ENCODE data around the gene NRAS.

NRAS gene

DNA sequence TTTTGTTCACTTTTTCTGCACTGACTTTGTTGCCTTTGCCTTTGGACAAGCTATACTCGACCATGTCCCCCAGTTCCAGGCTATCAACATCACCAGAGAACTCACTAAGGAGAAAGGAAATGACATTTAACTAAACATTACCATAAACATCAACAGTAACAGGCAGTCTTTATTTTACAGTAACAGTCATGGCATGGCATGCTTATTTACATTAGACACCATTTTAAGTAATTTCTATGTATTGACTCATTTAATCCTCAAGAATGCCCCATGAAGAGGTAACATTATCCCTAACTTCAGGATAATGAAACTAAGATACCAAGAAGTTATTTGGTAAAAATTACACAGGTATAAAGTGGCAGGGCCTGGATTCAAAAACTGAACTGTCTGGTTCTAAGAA is 8.7 kb upstream of the NRAS start:
- no peak for DNase-seq

DNA sequence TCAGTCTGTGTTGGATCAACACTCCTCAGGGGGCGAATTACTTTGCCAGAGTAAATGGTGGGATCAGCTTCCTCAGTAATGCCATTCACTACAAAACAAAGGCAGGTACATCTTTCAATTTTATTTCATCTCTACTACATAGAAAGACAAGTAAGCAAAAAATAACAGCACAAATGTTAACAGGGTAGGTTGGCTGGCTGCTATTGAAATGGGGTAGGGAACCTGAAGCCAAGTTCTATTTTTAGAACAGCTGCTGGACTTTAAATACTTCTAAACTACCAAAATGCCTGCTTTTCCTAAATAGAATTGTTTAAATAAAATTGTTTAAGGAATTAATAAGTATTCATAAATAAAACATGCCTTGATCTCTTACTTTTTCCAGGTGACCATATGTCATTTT is 7.3 kb upstream of the NRAS start:
- no peak for DNase-seq

DNA sequence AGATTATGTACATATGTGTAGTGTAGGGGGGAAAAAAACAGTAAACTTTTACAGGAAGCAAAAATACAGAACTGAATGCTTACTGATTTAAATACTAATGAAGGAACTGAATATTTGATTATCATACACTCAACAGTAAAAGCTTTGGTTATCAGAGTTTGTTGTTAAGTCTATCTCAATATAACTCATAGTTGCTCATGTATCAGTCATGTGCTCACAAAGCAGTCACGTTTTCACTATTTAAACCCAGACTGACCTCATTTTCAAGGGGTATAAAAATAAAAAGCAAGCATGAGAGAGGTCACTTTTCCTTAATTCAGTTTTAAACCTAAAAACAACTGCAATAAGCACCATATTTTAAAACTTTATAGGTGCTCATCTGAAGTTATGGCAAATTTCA is 6.9 kb upstream of the NRAS start:
- no peak for DNase-seq

DNA sequence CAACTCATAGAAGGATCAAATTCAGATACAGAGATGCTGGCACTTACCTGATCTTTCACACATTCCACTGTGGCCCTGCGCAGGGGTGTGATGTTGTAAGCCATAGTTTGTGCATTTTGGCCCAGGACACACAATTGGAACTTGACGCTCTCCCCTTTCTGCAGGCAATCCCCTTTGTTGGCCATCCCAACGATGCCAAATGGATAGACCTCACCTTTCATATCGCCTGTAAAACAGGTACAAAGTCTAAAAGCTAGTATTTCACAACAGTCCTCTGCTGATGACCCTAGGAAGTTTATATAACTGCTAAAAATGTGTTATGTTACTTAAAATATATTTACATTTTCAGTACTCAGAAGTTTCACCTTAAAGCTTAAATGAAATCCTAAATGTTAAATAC is 3.9 kb upstream of the NRAS start:
- DNase-seq: no peak

DNA sequence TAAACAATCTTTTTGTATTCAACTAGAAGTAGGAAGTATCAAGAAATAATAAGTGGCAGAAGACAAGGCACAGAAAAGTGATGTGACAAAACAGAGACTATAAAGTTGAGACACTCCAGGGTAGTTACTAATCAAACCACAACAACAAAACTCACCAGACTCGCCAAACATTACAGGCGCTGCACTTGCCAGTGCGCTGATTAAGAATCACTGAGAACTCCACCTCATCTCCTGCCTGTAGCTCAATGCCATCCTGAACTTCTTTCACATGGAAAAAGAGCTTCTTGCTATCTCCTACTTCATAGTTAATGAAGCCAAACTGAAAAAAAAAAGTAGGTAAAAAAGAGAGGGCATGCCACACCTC is 2.8 kb upstream of the NRAS start:
- no peak for DNase-seq

DNA sequence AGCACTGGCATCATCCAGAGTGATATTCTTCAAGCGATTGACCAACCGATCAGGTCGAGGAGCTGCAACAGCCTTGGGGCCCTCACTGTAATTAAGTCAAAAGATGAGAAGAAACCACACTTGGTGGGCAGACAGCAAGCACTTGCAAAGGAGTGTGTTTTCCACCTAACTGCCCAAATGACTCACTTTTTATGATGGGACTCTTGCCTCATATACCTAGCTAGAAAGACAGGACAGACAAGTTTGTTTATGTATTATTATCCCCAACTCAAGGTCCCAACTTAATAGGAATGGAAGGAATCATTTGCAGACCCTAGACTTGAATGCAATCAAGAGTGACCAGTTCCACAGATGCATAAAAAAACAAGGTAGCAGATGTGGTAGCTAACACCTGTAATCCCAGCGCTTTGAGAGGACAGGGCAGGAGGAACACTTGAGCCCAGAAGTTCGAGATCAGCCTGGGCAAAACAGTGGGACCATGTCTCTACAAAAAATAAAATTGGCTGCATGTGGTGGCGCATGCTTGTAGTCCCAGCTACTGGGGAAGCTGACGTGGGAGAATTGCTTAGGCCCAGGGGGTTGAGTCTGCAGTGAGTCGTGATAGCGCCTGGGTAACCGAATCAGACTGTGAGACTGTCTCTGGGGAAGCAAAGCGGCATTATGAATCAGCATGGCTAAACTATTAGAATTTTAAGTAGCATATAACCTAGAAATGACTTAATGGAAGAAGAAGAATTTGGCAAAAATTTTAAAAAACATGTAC is 2.3 kb upstream of the NRAS start:
- DNase-seq: no peak

DNA sequence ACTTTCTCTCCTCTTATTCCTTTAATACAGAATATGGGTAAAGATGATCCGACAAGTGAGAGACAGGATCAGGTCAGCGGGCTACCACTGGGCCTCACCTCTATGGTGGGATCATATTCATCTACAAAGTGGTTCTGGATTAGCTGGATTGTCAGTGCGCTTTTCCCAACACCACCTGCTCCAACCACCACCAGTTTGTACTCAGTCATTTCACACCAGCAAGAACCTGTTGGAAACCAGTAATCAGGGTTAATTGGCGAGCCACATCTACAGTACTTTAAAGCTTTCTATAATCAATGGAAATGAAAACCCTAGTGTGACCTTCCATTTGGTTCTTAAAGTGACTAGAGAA is 643 bp downstream of the NRAS start:
- no peak for DNase-seq

DNA sequence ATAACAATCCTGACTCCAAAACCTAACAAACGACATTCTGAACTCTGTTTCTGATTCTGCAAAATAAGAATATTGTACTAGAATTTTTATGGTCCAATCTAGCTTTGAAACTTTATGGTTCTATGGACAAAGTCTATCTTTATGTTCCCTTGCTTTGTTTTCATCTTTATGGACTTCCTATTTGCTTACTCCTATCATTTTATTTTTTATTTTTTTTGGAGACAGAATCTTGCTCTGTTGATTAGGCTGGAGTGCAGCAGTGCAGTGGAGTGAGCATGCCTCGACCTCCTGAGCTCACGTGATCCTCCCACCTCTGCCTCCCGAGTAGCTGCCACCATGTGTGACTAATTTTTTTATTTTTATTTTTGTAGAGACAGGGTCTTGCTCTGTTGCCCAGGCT is 3.6 kb downstream of the NRAS start:
- no peak for DNase-seq

DNA sequence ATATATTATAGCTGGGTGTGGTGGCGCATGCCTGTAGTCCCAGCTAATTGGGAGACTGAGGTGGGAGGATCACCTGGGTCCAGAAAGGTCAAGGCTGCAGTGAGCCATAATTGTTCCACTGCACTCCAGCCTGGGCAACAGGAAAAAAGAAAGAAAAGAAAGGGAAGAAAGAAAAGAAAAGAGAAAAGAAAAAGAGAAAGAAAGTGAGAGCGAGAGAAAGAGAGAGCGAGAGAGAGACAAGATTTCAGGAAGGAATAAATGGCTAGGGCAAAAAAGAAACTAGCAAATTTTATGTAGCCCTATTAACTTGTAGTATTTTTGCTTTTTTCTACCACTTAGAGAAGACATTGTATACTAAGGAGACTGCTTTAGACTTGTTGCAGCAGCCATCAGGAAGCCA is 6.2 kb downstream of the NRAS start:
- DNase-seq: no peak

DNA sequence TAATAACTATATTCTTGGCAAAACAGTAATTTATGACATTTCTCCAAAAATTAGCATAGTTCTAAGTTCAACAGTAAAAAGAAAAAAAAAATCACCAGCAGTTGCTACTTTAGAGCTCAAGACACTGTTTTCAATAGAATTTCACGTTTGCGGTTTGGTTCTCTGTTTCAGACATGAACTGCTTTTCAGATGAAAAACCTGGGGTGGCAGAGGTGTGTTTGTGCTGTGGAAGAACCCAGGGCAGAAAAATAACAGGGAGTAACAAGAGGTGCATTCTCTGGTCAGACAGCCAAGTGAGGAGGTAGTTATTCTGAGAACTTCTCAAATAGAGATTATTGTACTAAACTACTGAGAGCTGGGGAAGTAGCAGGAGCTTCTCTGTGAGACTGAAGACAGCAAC is 9.0 kb downstream of the NRAS start:
- no peak for DNase-seq

DNA sequence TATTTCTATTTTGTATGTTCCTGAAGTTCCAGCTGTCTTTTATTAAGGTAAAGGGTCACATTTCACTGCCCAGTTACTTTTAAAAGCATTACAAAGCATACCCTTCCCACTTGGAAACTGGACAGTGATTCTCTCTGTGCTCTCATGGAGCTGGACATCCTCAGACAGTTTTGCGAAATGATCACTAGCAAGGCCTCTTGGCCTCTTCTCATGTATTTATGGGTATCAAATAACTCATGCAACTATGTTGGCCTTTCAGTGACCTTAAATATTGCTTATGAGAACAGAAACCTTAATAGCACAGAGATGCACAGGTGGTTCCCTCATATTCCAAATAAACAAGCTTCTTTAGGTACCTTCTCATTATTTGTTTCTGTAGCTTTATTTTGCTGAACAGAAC is 13.3 kb downstream of the NRAS start:
- DNase-seq: no peak

DNA sequence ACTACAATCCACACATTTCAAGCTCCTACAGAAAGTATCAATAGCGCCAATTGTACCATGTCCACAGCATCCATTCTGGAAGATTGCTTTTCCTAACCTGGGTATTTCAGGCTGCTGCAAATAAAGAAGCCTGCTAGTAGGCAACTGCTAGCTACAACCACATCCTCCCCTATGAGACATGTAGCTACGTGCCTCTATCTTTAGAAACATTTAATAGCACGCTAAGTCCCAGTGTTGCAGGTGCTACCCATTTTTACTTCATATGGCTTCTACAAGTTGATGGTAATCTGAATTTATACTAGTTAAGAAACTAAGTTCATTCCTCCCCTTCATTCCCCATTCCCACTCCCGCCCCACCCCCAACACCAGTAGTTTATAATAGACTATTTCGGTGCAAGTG is 13.8 kb downstream of the NRAS start:
- no peak for DNase-seq

DNA sequence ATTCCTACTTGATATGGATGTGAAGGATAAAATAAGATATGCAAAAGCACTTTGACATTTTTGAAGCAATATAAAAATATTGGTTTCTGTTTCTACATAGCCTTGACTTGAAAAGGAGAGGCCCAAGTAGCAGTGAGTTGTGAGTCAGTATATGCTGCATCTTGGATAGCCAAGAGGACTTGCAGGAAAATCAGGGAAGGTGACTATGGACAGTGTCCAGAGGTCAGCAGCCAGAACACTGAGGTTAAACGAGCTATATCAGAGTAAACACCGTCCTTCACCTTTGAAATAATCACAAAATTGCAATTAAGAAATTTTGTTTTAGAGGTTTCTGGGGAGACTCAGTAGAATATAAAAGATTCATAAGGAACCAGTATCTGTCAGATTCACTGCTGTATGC is 14.6 kb downstream of the NRAS start:
- DNase-seq: no peak

DNA sequence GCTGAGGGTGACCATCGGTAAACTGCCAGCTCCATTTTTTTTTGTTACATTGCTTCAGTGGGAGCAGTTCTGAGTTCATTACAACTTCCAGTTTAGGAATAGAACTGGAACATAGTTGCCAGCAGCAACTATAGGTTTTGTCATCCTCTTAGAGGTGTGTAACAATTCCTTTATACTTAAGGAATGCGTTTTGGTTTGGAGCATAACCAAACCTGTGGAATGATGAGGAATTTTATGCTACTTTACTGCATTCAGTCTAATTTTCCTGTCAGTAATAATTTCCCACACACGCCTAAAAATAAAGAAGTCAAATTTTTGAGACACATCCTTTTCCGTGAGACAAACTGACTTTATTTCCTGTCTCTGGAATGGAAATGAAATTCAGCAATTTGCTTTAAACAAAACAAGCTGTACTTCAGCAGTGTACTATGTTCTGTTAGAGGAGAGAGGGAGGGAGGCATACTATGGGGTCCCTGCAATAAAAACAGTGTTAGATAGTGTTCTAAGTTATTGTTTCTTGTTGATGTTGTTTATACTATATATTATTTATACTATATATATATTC is 16.5 kb downstream of the NRAS start:
- peak; percentile 5 for DNase-seq

DNA sequence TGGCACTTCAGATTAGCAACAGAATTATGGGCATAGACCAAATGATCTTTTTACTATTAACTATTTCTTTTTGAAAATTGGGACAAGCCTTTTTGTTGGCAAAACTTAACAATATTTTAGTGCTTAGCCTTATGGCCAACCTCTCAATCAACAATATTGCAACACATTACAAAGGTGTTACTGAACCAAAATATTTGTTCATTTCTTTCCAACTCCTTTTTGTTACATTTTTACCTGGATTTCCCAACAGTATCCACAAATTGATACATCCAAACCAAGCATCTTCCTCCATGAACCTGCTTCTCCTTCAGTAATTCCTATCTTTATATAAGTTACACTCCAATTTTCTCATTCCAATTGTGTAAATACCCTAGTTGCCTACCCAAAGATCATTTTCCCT is 19.8 kb downstream of the NRAS start:
- DNase-seq: no peak

DNA sequence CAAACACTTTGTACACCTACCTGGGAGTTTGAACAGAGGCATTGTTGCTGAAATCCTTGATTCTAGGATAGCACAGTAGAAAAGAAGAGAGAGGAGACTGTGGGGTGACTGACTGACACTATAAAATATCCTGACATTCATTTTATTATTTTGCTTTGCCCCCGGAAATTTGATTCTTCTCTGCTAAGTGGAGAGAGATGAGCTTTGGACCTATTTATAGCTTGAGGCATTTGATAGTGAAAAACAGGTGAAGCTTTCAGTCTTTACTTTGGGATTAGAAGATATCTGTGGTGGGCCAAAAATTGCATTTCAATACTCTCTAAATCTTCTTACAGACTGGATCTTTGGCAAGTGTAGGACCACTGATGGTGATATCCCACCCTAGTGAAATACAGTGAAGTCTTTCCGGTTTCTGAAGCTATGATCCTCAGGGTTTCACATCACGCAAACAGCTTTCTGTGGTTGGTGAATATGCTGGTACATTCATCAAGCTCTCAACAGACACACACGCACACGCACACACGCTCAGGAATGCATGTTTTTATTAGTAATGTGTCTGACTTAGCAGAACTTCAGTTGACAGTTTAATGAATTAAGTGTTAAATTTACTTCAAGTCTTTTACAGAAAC is 21.0 kb downstream of the NRAS start, which contains the start of gene AMPD1:
TSS of gene AMPD1 (minus strand) at position 117 of the 629 bp plus-strand sequence. CDS start at position 42, 75 bp downstream.
- DNase-seq: peak; percentile 43

DNA sequence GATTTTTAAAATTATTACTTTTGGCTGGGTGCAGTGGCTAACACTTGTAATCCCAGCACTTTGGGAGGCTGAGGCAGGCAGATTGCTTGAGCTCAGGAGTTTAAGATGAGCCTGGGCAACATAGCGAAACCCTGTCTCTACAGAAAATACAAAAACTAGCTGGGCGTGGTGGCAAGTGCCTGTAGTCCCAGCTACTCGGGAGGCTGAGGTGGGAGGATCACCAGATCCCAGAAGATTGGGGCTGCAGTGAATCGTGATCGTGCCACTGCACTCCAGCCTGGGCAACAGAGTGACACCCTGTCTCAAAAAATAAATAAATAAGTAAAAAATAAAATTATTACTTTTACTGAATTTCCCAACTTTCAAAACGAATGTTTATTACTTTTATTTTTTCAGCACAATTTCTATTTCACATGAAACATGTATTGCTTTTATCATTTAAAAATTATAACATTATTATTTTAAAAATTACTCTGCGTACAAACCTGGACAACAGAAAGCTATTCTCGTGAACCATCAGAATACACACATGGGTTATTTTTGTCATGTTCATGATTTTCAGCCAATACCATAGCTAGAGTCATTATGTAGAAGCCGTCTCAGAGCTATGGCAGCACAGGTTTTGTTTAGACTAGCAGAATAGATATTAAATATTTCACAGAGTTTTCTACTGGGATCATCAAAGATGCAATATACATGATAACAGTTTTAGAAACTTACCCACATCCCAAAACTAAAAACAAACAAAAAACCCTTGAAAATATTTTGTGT is 21.8 kb downstream of the NRAS start:
- DNase-seq: no peak

DNA sequence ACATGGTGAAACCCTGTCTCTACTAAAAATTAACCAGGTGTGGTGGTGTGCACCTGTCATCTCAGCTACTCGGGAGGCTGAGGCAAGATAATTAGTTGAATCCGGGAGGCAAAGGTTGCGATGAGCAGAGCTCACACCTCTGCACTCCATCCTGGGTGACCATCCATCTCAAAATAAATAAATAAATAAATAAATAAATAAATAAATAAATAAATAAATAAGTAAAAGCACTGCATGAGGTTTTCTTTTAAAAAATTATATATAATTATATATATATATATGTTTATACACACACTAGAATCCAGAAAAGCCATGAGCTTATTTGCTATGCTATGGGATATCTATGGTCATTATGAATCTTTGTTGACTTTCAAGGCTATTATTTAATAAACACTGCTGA is 23.6 kb downstream of the NRAS start:
- DNase-seq: no peak

DNA sequence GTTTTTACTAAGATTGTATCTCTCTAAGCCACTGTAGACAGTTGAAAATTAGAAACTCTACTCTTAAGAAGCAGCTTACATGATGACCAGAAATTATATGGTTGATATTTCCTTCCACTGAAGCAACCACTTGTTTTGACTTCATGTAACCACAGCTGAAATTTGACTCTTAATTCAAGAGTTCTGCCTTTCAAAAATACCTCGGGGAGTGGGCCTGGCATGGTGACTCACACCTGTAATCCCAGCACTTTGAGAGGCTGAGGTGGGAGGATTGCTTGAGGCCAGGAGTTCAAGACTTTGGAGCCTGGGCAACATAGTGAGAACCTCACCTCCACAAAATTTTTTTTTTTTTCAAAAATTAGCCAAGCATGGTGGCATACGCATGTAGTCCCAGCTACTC is 25.5 kb downstream of the NRAS start:
- DNase-seq: peak; percentile 26

DNA sequence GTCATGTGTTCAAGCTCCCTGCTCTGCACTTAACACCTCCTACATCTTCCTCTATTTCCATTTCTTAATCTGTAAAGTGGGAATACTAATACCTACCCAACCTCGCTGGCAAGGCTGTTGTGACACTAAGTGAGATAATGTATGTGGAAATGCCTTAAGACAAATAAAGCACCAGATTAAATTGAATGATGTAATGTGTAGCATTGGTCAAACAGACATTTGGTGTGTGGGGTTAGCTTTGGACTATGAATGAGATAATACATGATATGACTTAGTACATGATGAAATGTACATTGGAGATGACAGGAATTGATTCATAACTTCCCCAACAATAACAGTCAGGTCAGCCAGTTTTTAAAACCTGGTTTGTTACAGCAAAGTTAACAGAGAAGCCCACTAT is 26.4 kb downstream of the NRAS start:
- DNase-seq: peak; percentile 12

DNA sequence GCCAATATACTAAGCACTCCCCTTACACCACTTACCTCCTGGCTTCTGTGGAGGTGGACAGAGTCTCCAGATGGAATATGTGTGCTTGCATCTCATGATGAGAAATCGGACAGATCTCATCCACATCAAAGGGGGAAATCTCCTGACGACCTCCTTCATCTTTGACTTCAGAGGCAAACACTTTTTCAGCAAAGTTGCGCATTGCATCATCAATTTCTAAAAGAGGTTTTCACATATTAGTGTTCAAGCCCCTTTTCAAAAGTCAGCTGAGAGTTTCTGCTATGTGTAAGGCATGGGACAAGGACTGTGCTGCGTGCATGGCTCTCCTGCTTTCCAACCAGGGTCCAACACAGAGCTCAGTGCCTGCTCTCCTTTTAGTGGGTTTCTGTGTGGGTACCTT is 28.0 kb downstream of the NRAS start:
- no peak for DNase-seq

DNA sequence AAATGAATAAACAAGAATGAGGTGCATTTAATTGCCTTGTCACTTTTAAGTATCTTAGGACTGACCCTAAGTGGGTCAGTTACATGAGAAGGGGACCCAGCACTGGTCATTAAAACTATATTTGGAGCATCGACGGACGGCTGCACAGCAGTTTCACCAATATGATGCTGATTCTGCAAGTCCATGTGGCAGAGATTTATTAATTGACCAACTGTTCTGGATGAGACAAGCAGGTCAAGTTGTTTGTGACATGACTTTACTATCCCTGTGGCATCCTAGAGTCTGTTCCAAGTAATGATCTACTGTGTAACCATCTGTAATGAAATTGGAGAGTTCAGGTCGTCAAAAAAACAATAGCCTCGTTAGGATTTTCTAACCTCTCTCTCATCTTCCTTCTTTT is 30.7 kb downstream of the NRAS start:
- DNase-seq: no peak

DNA sequence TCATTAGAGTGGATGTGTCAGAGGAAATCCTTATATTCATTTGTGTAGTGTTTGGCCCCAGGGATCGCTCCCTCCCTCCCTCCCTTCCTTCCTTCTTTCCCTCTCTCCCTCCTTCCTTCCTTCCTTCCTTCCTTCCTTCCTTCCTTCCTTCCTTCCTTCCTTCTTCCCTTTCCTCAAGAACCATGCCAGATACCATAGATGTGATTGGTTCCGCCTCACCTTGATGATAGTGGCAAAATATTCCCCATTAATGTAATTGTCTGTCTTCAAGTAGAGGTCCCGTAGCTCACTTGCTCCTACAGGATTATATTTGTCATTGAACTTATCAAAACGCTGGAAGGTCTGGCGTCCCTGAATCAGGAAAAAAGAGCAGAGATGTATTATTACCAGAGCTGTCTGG is 38.9 kb downstream of the NRAS start:
- no peak for DNase-seq

DNA sequence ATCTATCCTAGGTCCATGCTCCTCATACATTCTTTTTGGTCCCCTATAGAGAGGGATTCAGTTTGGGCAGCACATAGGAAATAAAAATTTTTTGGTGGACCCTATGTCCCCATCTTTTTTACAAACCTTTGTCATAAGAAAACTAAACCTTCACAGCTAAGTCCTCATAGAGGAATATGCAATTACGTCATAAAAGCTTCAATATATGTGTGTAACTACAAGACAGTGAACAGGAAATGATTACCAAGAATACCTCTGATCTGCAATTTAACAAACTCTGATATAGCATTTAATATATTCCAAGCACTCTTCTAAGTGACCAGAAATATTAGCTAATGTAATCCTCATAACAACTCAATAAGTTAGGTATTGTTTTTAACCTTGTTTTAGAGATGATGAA is 40.5 kb downstream of the NRAS start:
- no peak for DNase-seq
